Fibroblast of lung (primary cell): ENCODE measurements around the gene DHFR. TPM values are rescaled to one million over a fixed set of nuclear protein-coding genes. Genes with fewer than 3 reads are reported as not detected.

Experiments used
- DNase-seq, 2 donors: peaks; one replicate each; pipeline versions ENCODE4 v3.0.0 to v3.0.0-alpha.2; 2010; ENCODE audit warnings: low read depth in 2 of 2
- H2AFZ ChIP-seq: 2 replicates; pipeline ENCODE4 v1.5.1; 2012; ENCODE audit warnings: low read length, control low read depth, inconsistent platforms
- H3K27ac ChIP-seq: 2 replicates; pipeline ENCODE4 v1.5.1; 2011; ENCODE audit warnings: low read length, control low read depth; ENCODE audit not compliant: insufficient read depth
- H3K27me3 ChIP-seq: 2 replicates; pipeline ENCODE4 v1.5.1; 2011; ENCODE audit warnings: mild to moderate bottlenecking, low read length; ENCODE audit not compliant: control insufficient read depth, insufficient read depth
- H3K36me3 ChIP-seq: 2 replicates; pipeline ENCODE4 v1.5.1; 2011; ENCODE audit warnings: low read length; ENCODE audit not compliant: control insufficient read depth, insufficient read depth
- H3K4me1 ChIP-seq: 2 replicates; pipeline ENCODE4 v1.5.1; 2011; ENCODE audit warnings: low read length; ENCODE audit not compliant: control insufficient read depth, insufficient read depth; ENCODE audit errors: extremely low read depth
- H3K4me2 ChIP-seq: 2 replicates; pipeline ENCODE4 v1.5.1; 2011; ENCODE audit warnings: low read length, control low read depth; ENCODE audit not compliant: insufficient read depth; ENCODE audit errors: extremely low read depth
- H3K4me3 ChIP-seq, 4 experiments: fragments of 200-600 bp in 1 of 4; sonication (generic) in 1 of 4; replicated peaks in 1 of 4; 2 replicates each; pipeline ENCODE4 v1.5.1; 2011 to 2016; ENCODE audit warnings: low read length in 4 of 4, low read depth in 3 of 4, mild to moderate bottlenecking in 3 of 4, control low read depth in 2 of 4, inconsistent platforms in 1 of 4, mixed read lengths in 1 of 4; ENCODE audit not compliant: insufficient read depth in 1 of 4; ENCODE audit errors: control extremely low read depth in 1 of 4
- H3K79me2 ChIP-seq: 2 replicates; pipeline ENCODE4 v1.5.1; 2012; ENCODE audit warnings: mild to moderate bottlenecking, low read length, inconsistent platforms; ENCODE audit not compliant: control insufficient read depth, insufficient read depth
- H3K9ac ChIP-seq: 2 replicates; pipeline ENCODE4 v1.5.1; 2011; ENCODE audit warnings: mild to moderate bottlenecking, low read length, control low read depth; ENCODE audit not compliant: insufficient read depth
- H3K9me3 ChIP-seq: 2 replicates; pipeline ENCODE4 v1.5.1; 2012; ENCODE audit warnings: low read depth, low read length; ENCODE audit not compliant: control insufficient read depth, insufficient read depth
- H4K20me1 ChIP-seq: 2 replicates; pipeline ENCODE4 v1.5.1; 2011; ENCODE audit warnings: low read length; ENCODE audit not compliant: control insufficient read depth, insufficient read depth; ENCODE audit errors: extremely low read depth
- EZH2 ChIP-seq: IDR thresholded peaks from 2 replicates; pipeline ENCODE4 v1.5.1; 2012; ENCODE audit warnings: low read length, control low read depth, mild to moderate bottlenecking; ENCODE audit errors: missing control alignments
- polyA plus RNA-seq, 2 donors: library from polyadenylated mRNA; depleted of rRNA in 1 of 2; stranded (reverse) in 1 of 2; unstranded in 1 of 2; fragments of >200 nt; gene quantifications; 2 replicates each; pipeline ENCODE4 v1.2.1, GENCODE V29; 2011 to 2012; ENCODE audit warnings: missing spikeins in 1 of 2
- total RNA-seq: library from RNA; depleted of rRNA; stranded (reverse); fragments of >200 nt; gene quantifications from 2 replicates; pipeline ENCODE4 v1.2.1, GENCODE V29; 2014
- TF ChIP-seq, protein P1 (sequence below), 2 donors: IDR thresholded peaks in 1 of 2; conservative IDR thresholded peaks in 1 of 2; 1 replicate in 1 of 2; 2 replicates in 1 of 2; pipeline ENCODE4 v1.5.1; 2011 to 2012; ENCODE audit warnings: low read length in 2 of 2, control low read depth in 1 of 2, inconsistent platforms in 1 of 2, low read depth in 1 of 2, mild to moderate bottlenecking in 1 of 2

The DHFR gene
- total and polyA plus RNA-seq, 2 donors (not counting 1 experiment from before 2014, with no cell fraction given): 9.7 to 22.2 TPM

DNA sequence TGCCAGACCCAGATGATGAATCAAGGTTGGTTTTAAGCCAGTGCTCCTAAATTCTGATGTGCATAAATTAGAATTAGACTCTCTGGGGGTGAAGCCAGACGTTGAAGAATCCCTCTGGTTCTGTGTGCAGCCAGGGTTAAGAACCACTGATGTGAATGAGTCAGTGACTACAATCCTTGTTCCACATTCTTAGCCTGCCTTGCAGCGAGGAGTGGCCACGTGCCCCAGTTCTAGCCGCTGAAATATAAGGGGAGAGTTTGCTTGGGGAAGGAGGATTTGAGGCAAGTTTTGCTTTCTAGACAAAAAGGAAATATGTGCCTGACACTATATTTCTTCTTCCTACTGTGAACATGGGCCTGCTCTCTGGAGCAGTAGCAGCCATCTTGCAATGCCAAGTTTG is 34.6 kb downstream of the DHFR start:
- TF ChIP-seq, protein P1, sequence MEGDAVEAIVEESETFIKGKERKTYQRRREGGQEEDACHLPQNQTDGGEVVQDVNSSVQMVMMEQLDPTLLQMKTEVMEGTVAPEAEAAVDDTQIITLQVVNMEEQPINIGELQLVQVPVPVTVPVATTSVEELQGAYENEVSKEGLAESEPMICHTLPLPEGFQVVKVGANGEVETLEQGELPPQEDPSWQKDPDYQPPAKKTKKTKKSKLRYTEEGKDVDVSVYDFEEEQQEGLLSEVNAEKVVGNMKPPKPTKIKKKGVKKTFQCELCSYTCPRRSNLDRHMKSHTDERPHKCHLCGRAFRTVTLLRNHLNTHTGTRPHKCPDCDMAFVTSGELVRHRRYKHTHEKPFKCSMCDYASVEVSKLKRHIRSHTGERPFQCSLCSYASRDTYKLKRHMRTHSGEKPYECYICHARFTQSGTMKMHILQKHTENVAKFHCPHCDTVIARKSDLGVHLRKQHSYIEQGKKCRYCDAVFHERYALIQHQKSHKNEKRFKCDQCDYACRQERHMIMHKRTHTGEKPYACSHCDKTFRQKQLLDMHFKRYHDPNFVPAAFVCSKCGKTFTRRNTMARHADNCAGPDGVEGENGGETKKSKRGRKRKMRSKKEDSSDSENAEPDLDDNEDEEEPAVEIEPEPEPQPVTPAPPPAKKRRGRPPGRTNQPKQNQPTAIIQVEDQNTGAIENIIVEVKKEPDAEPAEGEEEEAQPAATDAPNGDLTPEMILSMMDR (conservative IDR thresholded peaks at IDR 0.05 in 1 of 2, IDR thresholded peaks at IDR 0.05 in 1 of 2; ENCODE audit: low read depth in 1 of 2, low read length in 2 of 2): no peak
- TF ChIP-seq EZH2: no peak
- Histone ChIP-seq H3K4me1 (no peaks in the 10 kb centered on the region), H3K4me2 (no peak overlapping the region), H3K27ac (no peak overlapping the region), H2AFZ (no peak overlapping the region), H3K9me3 (no peaks in the 10 kb centered on the region), H3K79me2 (no peaks in the 10 kb centered on the region), H3K4me3 (no peak overlapping the region), H4K20me1 (no peaks in the 10 kb centered on the region), H3K9ac (no peak overlapping the region), H3K36me3 (no peaks in the 10 kb centered on the region), H3K27me3 (no peaks in the 10 kb centered on the region)
- DNase-seq: peak in 1 of 2 donors; percentile 87

DNA sequence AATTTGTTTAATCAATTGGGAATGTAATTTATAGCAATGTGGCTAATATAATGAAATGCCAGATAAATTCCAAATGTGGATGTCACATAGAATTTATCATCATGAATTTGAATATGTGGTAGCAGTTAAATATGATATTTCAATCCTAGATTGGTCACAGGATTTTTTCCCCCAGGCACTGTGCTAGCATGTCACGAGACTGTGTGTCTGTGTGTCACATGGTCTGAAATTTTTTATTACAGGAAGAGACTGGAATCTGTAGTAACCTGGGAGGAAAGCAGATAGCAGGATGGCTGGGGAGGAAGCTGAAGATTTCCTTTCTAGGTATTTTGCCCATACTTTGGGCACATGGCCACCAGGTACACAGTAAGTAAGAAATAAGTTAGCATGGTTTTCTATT is 35.7 kb downstream of the DHFR start:
- Histone ChIP-seq H3K36me3 (no peaks in the 10 kb centered on the region), H2AFZ (no peak overlapping the region), H3K4me3 (no peak overlapping the region), H3K27ac (no peak overlapping the region), H3K27me3 (no peaks in the 10 kb centered on the region), H3K4me2 (no peak overlapping the region), H3K9ac (no peak overlapping the region), H3K9me3 (no peaks in the 10 kb centered on the region), H3K4me1 (no peaks in the 10 kb centered on the region), H3K79me2 (no peaks in the 10 kb centered on the region), H4K20me1 (no peaks in the 10 kb centered on the region)
- DNase-seq: no peak
- TF ChIP-seq, protein P1 (conservative IDR thresholded peaks at IDR 0.05 in 1 of 2, IDR thresholded peaks at IDR 0.05 in 1 of 2; ENCODE audit: low read depth in 1 of 2, low read length in 2 of 2): no peak
- TF ChIP-seq EZH2: no peak

DNA sequence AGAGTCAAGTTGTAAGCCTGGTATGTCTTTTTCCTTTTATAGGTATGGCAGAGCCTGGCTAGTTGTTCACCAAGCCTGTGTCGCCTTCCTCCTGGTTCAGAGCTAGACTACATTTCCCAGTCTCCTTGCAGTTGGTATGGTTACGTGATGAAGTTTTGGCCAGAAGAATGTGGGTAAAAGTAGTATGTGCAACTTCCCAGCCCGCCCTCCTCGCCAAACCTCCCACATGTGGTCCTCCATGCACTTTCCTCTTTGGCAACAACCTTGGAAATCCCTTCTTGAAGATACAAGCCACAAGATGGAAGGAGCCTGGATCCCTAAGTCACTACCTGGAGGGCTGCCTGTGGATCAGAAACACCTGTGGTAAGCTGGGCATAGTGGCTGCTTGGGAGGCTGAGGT is 36.3 kb downstream of the DHFR start:
- no peak overlapping the region for H3K27ac ChIP-seq
- H3K79me2 ChIP-seq: no peaks in the 10 kb centered on the region
- H3K9ac ChIP-seq: no peak overlapping the region
- TF ChIP-seq EZH2: no peak
- TF ChIP-seq, protein P1 (conservative IDR thresholded peaks at IDR 0.05 in 1 of 2, IDR thresholded peaks at IDR 0.05 in 1 of 2; ENCODE audit: low read depth in 1 of 2, low read length in 2 of 2): no peak
- H3K27me3 ChIP-seq: no peaks in the 10 kb centered on the region
- DNase-seq: no peak
- H4K20me1 ChIP-seq: no peaks in the 10 kb centered on the region
- H3K4me2 ChIP-seq: no peak overlapping the region
- H2AFZ ChIP-seq: no peak overlapping the region
- no peaks in the 10 kb centered on the region for H3K4me1 ChIP-seq
- no peaks in the 10 kb centered on the region for H3K9me3 ChIP-seq
- H3K36me3 ChIP-seq: no peaks in the 10 kb centered on the region
- H3K4me3 ChIP-seq: no peak overlapping the region
